ENCODE measurements around the gene AUTS2.

Gene AUTS2

GRCh38 chr7:69862413-69863064, 264.3 kb downstream of the AUTS2 start:
- no peak for DNase-seq (ENCODE audit: extremely low spot score)
- ChIA-PET POLR2A (interaction anchor here (0.9 kb wide), 1 partner anchor 23 kb away, joined by 4 read pairs; no protein-coding TSS in a partner anchor), CTCF (no interaction called here)
- TF ChIP-seq L3MBTL2 (conservative IDR thresholded peaks at IDR 0.05) (no peak), BHLHE40 (IDR thresholded peaks at IDR 0.05; ENCODE audit: borderline replicate concordance) (no peak), FOXK2 (IDR thresholded peaks at IDR 0.05) (no peak), NFRKB (IDR thresholded peaks at IDR 0.05) (no peak), ZNF384 (IDR thresholded peaks at IDR 0.05) (no peak), SUZ12 (IDR thresholded peaks at IDR 0.05) (no peak), PKNOX1 (IDR thresholded peaks at IDR 0.05) (no peak), ARNT (IDR thresholded peaks at IDR 0.05) (no peak), FOXM1 (IDR thresholded peaks at IDR 0.05; ENCODE audit: borderline replicate concordance) (no peak), CTBP1 (IDR thresholded peaks at IDR 0.05; ENCODE audit: borderline replicate concordance) (no peak), FOXA1 (IDR thresholded peaks at IDR 0.05) (no peak), HDGF (IDR thresholded peaks at IDR 0.05; ENCODE audit: borderline replicate concordance) (no peak), SP1 (IDR thresholded peaks at IDR 0.05) (no peak), LEF1 (IDR thresholded peaks at IDR 0.05; ENCODE audit: borderline replicate concordance) (no peak), ELF4 (IDR thresholded peaks at IDR 0.05) (no peak), TARDBP (IDR thresholded peaks at IDR 0.05) (no peak)

GRCh38 chr7:69864274-69864673, 266.0 kb downstream of the AUTS2 start:
- ChIA-PET POLR2A (no interaction called here), CTCF (interaction anchor here (0.6 kb wide), 1 partner anchor 22 kb away, joined by 4 read pairs; no protein-coding TSS in a partner anchor)
- no peak for DNase-seq (ENCODE audit: extremely low spot score)
- TF ChIP-seq SUZ12 (IDR thresholded peaks at IDR 0.05) (no peak), CTBP1 (IDR thresholded peaks at IDR 0.05; ENCODE audit: borderline replicate concordance) (no peak), FOXK2 (IDR thresholded peaks at IDR 0.05) (no peak), ELF4 (IDR thresholded peaks at IDR 0.05) (no peak), NFRKB (IDR thresholded peaks at IDR 0.05) (no peak), HDGF (IDR thresholded peaks at IDR 0.05; ENCODE audit: borderline replicate concordance) (no peak), ARNT (IDR thresholded peaks at IDR 0.05) (no peak)

GRCh38 chr7:69864822-69865221, 266.5 kb downstream of the AUTS2 start:
- ChIA-PET POLR2A (no interaction called here), CTCF (interaction anchor here (0.6 kb wide), 1 partner anchor 22 kb away, joined by 4 read pairs; no protein-coding TSS in a partner anchor)
- DNase-seq (ENCODE audit: extremely low spot score) = no peak
- TF ChIP-seq ZNF384 (IDR thresholded peaks at IDR 0.05) (peak; percentile 52; the same call in 1 of the 2 replicates), CTBP1 (IDR thresholded peaks at IDR 0.05; ENCODE audit: borderline replicate concordance) (no peak), PKNOX1 (IDR thresholded peaks at IDR 0.05) (peak; percentile 49; the same call in 1 of the 2 replicates), FOXK2 (IDR thresholded peaks at IDR 0.05) (no peak)

- CTCF ChIA-PET = no interaction called here
- POLR2A ChIA-PET = no interaction called here
- DNase-seq (ENCODE audit: extremely low spot score) = no peak
- TF ChIP-seq NFRKB (IDR thresholded peaks at IDR 0.05) = no peak
- no peak for TF ChIP-seq ELF4 (IDR thresholded peaks at IDR 0.05)
- TF ChIP-seq SUZ12 (IDR thresholded peaks at IDR 0.05) = no peak
- TF ChIP-seq LEF1 (IDR thresholded peaks at IDR 0.05; ENCODE audit: borderline replicate concordance) = no peak
- no peak for TF ChIP-seq FOXA1 (IDR thresholded peaks at IDR 0.05)
- no peak for TF ChIP-seq FOXK2 (IDR thresholded peaks at IDR 0.05)
Observed at GRCh38 chr7:69868921-69869320, 270.6 kb downstream of the AUTS2 start.

- CTCF ChIA-PET = no interaction called here
- no peak for TF ChIP-seq LEF1 (IDR thresholded peaks at IDR 0.05; ENCODE audit: borderline replicate concordance)
- no peak for DNase-seq (ENCODE audit: extremely low spot score)
- POLR2A ChIA-PET = no interaction called here
Observed at GRCh38 chr7:69871213-69871885, 273.1 kb downstream of the AUTS2 start.

- ChIA-PET CTCF (no interaction called here), POLR2A (no interaction called here)
- no peak for DNase-seq (ENCODE audit: extremely low spot score)
- TF ChIP-seq BHLHE40 (IDR thresholded peaks at IDR 0.05; ENCODE audit: borderline replicate concordance) (no peak), L3MBTL2 (conservative IDR thresholded peaks at IDR 0.05) (no peak)
Observed at GRCh38 chr7:69871886-69872569, 273.8 kb downstream of the AUTS2 start.

GRCh38 chr7:69873512-69873911, 275.2 kb downstream of the AUTS2 start:
- ChIA-PET POLR2A (no interaction called here), CTCF (interaction anchor here (0.6 to 0.7 kb wide), 2 partner anchors 33 to 483 kb away, joined by 3 read pairs; no protein-coding TSS in a partner anchor)
- TF ChIP-seq SUZ12 (IDR thresholded peaks at IDR 0.05) = no peak
- TF ChIP-seq FOXK2 (IDR thresholded peaks at IDR 0.05) = no peak
- DNase-seq (ENCODE audit: extremely low spot score) = no peak
